Ovary (tissue), 3 donors: ENCODE data around the gene CLCN2.

Source experiments
- EP300 ChIP-seq: sonication (generic); formaldehyde crosslinking; IDR thresholded peaks from one replicate; pipeline ENCODE4 v1.6.1; 2017; ENCODE audit warnings: antibody characterized with exemption
- POLR2A ChIP-seq: fragments of 450-650 bp; IDR thresholded peaks from one replicate; pipeline ENCODE4 v1.6.1; 2017; ENCODE audit warnings: antibody characterized with exemption, mild to moderate bottlenecking, moderate library complexity
- TF ChIP-seq, protein P1 (sequence below), 3 donors: fragments of 450-650 bp in 2 of 3; fragments of 200-600 bp in 1 of 3; IDR thresholded peaks; one replicate each; pipeline versions ENCODE4 v1.5.1 to v1.8.0; 2016 to 2022; ENCODE audit warnings: antibody characterized with exemption in 3 of 3, mild to moderate bottlenecking in 1 of 3
- donor health status: DM: no; HTN: no; CAD: no.

DNA sequence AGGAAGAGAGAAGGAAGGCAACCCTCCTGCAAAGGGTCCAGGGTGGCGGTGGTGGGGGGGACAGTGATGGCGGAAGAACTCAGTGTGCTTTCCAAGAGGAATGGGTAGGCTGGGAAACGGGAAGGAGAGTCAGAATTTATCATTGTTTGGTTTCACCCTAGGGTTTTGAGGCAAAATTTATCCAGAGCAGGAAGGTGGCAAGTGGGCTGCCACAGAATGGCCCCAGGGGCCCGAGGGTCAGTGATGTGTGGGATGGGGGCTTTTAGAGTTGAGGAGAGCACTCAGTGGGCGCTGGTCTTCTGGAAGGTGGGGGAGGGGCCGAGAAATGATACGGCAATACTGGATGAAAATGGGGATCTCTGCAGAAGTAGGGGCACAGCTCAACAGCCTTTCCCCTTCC is 23.4 kb downstream of the CLCN2 start:
- TF ChIP-seq, protein P1, sequence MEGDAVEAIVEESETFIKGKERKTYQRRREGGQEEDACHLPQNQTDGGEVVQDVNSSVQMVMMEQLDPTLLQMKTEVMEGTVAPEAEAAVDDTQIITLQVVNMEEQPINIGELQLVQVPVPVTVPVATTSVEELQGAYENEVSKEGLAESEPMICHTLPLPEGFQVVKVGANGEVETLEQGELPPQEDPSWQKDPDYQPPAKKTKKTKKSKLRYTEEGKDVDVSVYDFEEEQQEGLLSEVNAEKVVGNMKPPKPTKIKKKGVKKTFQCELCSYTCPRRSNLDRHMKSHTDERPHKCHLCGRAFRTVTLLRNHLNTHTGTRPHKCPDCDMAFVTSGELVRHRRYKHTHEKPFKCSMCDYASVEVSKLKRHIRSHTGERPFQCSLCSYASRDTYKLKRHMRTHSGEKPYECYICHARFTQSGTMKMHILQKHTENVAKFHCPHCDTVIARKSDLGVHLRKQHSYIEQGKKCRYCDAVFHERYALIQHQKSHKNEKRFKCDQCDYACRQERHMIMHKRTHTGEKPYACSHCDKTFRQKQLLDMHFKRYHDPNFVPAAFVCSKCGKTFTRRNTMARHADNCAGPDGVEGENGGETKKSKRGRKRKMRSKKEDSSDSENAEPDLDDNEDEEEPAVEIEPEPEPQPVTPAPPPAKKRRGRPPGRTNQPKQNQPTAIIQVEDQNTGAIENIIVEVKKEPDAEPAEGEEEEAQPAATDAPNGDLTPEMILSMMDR (IDR thresholded peaks at IDR 0.05): no peak
- TF ChIP-seq EP300: no peak
- TF ChIP-seq POLR2A: no peak
